ENCODE data around the gene KIF12.

DNA sequence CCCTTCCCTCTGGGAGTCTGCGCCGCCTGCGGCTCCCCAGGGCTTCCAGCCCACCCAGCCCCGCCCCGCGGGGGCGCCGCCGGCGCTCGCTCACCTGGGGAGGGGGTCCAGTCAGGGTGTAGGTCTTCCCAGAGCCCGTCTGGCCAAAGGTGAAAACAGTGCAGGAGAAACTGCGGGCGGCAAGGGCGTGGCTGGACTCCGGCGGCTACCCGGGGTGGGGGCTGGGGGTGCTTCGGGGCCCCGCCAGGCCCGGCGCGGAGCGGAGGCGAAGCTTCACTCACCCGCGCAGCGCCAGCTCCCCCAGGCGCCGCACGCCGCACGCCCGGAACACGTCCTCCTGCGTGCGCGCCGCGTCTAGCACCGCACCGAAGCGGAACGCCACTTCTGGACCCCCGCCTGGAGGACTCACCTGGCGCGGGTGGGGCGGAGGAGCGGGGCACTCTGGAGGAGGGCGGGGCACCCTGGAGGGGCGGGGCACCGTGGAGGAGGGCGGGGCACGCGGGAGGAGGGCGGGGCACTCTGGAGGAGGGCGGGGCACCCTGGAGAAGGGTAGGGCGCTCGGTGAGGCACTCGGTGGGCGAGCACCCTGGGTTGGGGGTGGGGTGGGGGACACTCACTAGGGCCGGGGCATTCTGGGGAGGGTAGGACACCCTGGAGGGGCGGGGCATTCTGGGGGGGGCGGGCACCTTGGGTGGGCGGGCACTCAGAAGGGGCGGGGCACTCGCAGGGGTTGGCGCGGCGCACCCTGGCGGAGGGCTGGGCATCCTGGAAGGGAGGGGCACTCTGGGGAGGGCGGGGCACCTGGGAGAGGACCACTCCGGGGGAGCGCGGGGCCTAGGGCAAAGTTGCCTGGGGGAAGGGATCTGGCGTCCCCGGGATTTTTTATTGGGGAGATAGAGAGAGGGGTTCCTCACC, 814 bp downstream of the KIF12 start:
- TF ChIP-seq EZH2 (IDR thresholded peaks at IDR 0.05; ENCODE audit: insufficient read depth, low read length): no peak
- TF ChIP-seq, protein P1, sequence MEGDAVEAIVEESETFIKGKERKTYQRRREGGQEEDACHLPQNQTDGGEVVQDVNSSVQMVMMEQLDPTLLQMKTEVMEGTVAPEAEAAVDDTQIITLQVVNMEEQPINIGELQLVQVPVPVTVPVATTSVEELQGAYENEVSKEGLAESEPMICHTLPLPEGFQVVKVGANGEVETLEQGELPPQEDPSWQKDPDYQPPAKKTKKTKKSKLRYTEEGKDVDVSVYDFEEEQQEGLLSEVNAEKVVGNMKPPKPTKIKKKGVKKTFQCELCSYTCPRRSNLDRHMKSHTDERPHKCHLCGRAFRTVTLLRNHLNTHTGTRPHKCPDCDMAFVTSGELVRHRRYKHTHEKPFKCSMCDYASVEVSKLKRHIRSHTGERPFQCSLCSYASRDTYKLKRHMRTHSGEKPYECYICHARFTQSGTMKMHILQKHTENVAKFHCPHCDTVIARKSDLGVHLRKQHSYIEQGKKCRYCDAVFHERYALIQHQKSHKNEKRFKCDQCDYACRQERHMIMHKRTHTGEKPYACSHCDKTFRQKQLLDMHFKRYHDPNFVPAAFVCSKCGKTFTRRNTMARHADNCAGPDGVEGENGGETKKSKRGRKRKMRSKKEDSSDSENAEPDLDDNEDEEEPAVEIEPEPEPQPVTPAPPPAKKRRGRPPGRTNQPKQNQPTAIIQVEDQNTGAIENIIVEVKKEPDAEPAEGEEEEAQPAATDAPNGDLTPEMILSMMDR (IDR thresholded peaks at IDR 0.05; ENCODE audit: insufficient read depth, low read depth, low read length): no peak

Measured in astrocyte (in vitro differentiated cells and primary cell).